MM.1S (cell line): ENCODE data around the gene ZBTB7C.

Experiments used
- DNase-seq: peaks from one replicate; pipeline ENCODE4 v3.0.0-alpha.2; 2015
- H2AFZ ChIP-seq: fragments of 300-600 bp; sonication (generic); 2 replicates; pipeline ENCODE4 v1.6.0; 2016; ENCODE audit warnings: antibody characterized with exemption, low read length
- H3F3A ChIP-seq: fragments of 300-600 bp; sonication (generic); 2 replicates; pipeline ENCODE4 v1.6.1; 2016; ENCODE audit warnings: mild to moderate bottlenecking, antibody characterized with exemption, low read length, moderate library complexity, mixed read lengths; ENCODE audit not compliant: insufficient read depth
- H3K27ac ChIP-seq: fragments of 300-600 bp; sonication (generic); 2 replicates; pipeline ENCODE4 v1.5.1; 2016; ENCODE audit warnings: mild to moderate bottlenecking, low read length
- H3K27me3 ChIP-seq: fragments of 300-600 bp; sonication (generic); replicated peaks from 2 replicates; pipeline ENCODE4 v1.6.0; 2016; ENCODE audit warnings: low read length; ENCODE audit not compliant: insufficient read depth
- H3K36me3 ChIP-seq: fragments of 300-600 bp; sonication (generic); replicated peaks from 2 replicates; pipeline ENCODE4 v1.6.1; 2016; ENCODE audit warnings: mild to moderate bottlenecking, low read length, mixed read lengths; ENCODE audit not compliant: insufficient read depth
- H3K4me1 ChIP-seq: fragments of 300-600 bp; sonication (generic); 2 replicates; pipeline ENCODE4 v1.6.1; 2016; ENCODE audit warnings: low read length, mixed read lengths
- H3K4me2 ChIP-seq: fragments of 300-600 bp; sonication (generic); 2 replicates; pipeline ENCODE4 v1.6.0; 2016; ENCODE audit warnings: low read depth, low read length
- H3K4me3 ChIP-seq: fragments of 300-600 bp; sonication (generic); 2 replicates; pipeline ENCODE4 v1.5.1; 2016; ENCODE audit warnings: low read length, mixed read lengths
- H3K79me2 ChIP-seq: fragments of 300-600 bp; sonication (generic); 2 replicates; pipeline ENCODE4 v1.6.1; 2016; ENCODE audit warnings: mixed run types, low read length, mixed read lengths
- H3K9ac ChIP-seq: fragments of 300-600 bp; sonication (generic); 2 replicates; pipeline ENCODE4 v1.6.1; 2016; ENCODE audit warnings: low read length, mixed read lengths
- H3K9me2 ChIP-seq: fragments of 300-600 bp; sonication (generic); replicated peaks from 2 replicates; pipeline ENCODE4 v1.6.1; 2016; ENCODE audit warnings: mild to moderate bottlenecking, low read length, mixed read lengths; ENCODE audit not compliant: insufficient read depth
- H3K9me3 ChIP-seq: fragments of 300-600 bp; sonication (generic); replicated peaks from 2 replicates; pipeline ENCODE4 v1.6.1; 2016; ENCODE audit warnings: mild to moderate bottlenecking, low read length, mixed read lengths; ENCODE audit not compliant: insufficient read depth
- H4K20me1 ChIP-seq: fragments of 300-600 bp; sonication (generic); 2 replicates; pipeline ENCODE4 v1.6.1; 2016; ENCODE audit warnings: mild to moderate bottlenecking, low read length, moderate library complexity, mixed read lengths; ENCODE audit not compliant: insufficient read depth
- EZH2 ChIP-seq: fragments of 300-600 bp; sonication (generic); optimal IDR thresholded peaks from 2 replicates; pipeline ENCODE3; 2017; ENCODE audit warnings: low read depth, mild to moderate bottlenecking, antibody characterized with exemption, low read length, mixed read lengths
- EZH2phosphoT487 ChIP-seq: fragments of 300-600 bp; sonication (generic); IDR thresholded peaks from 2 replicates; pipeline ENCODE4 v1.6.1; 2018; ENCODE audit warnings: antibody characterized with exemption, low read length
- TF ChIP-seq, protein P1 (sequence below): fragments of 300-600 bp; sonication (generic); IDR thresholded peaks from 2 replicates; pipeline ENCODE4 v1.5.1; 2016; ENCODE audit warnings: antibody characterized with exemption, low read length, mixed read lengths

Gene ZBTB7C

DNA sequence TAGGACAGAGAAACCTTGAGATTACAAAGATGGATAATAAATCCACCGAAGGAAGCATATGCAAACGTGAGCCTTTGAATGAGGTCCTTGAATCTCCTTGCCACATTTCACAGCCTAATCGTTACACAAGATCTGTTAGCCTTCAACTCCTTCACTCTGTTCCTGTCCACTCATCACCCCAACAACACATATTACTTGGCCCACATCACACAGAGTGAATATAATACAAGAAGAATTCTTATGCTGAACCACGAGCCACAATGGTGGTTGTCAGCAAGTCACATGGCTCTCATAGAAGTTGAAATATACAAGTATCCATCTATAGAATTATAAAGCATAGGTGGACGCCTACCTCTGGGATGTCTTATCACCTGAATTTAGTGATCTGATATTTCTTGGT lies 12.6 kb downstream of the ZBTB7C start:
- no peaks in the 10 kb centered on the region for H3K9me2 ChIP-seq
- no peaks in the 10 kb centered on the region for H3K9me3 ChIP-seq
- H3K4me3 ChIP-seq, result no peak overlapping the region
- peaks cover 21% of the 10 kb centered on the region for H3K4me1 ChIP-seq
- no peak overlapping the region for H3K9ac ChIP-seq
- no peaks in the 10 kb centered on the region for H3K27me3 ChIP-seq
- no peaks in the 10 kb centered on the region for H3K79me2 ChIP-seq
- DNase-seq, result no peak
- H3K36me3 ChIP-seq, result no peaks in the 10 kb centered on the region
- H3K27ac ChIP-seq, result no peak overlapping the region
- H3K4me2 ChIP-seq, result no peak overlapping the region
- H4K20me1 ChIP-seq, result no peaks in the 10 kb centered on the region
- no peaks in the 10 kb centered on the region for H3F3A ChIP-seq
- TF ChIP-seq, protein P1, sequence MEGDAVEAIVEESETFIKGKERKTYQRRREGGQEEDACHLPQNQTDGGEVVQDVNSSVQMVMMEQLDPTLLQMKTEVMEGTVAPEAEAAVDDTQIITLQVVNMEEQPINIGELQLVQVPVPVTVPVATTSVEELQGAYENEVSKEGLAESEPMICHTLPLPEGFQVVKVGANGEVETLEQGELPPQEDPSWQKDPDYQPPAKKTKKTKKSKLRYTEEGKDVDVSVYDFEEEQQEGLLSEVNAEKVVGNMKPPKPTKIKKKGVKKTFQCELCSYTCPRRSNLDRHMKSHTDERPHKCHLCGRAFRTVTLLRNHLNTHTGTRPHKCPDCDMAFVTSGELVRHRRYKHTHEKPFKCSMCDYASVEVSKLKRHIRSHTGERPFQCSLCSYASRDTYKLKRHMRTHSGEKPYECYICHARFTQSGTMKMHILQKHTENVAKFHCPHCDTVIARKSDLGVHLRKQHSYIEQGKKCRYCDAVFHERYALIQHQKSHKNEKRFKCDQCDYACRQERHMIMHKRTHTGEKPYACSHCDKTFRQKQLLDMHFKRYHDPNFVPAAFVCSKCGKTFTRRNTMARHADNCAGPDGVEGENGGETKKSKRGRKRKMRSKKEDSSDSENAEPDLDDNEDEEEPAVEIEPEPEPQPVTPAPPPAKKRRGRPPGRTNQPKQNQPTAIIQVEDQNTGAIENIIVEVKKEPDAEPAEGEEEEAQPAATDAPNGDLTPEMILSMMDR, result no peak
- H2AFZ ChIP-seq, result no peak overlapping the region

DNA sequence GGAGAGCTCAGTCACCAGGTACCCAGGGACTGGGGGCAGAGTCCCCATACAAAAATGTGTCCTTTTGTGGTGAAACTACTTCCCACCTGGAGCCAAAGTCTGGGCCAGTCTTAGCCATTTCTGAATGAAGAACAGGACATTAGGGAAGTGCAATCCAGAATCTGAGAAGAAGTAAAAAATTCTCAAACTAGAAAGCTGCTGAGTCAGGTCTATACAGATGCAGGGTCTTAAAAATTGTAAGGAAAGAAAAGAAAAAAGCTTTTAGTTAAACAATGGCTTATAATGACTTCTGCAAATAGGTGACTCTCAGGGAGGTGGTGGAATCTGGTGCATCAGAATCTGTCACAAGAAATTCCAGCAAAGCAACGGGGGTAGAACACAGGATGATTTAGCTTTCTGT lies 13.5 kb downstream of the ZBTB7C start:
- Histone ChIP-seq H3K4me2 (no peak overlapping the region), H2AFZ (no peak overlapping the region)

DNA sequence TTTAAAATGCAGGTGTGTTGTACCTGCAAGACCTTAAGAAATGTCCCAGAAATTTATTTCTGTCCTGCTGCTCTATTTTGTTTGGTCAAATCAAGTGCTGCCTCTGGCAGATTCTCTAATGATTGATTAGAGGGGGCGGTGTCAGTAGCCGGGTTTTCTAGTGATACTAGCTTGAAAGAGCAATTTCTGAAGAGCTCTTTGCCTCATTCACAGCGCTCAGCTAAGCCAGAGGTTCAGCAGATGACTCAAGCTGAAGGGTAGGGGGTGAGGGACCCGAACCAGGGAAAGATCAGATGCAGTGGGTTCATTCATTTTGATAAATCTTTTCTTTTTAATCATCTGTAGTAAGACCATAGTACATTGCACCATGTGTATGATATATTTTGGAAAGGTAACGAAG lies 15.0 kb downstream of the ZBTB7C start:
- H3K4me1 ChIP-seq, result peaks cover 4% of the 10 kb centered on the region
- H3K79me2 ChIP-seq, result no peaks in the 10 kb centered on the region
- no peaks in the 10 kb centered on the region for H3K27me3 ChIP-seq
- H3F3A ChIP-seq, result no peaks in the 10 kb centered on the region
- no peak overlapping the region for H3K4me3 ChIP-seq
- H4K20me1 ChIP-seq, result no peaks in the 10 kb centered on the region
- no peaks in the 10 kb centered on the region for H3K9me2 ChIP-seq
- no peak overlapping the region for H3K27ac ChIP-seq
- no peaks in the 10 kb centered on the region for H3K36me3 ChIP-seq
- no peak overlapping the region for H3K4me2 ChIP-seq
- H2AFZ ChIP-seq, result no peak overlapping the region
- no peak overlapping the region for H3K9ac ChIP-seq
- DNase-seq, result no peak
- no peaks in the 10 kb centered on the region for H3K9me3 ChIP-seq
- TF ChIP-seq, protein P1, result no peak
- no peak for TF ChIP-seq EZH2phosphoT487
- no peak for TF ChIP-seq EZH2

More for the DNA sequence above, 13.5 kb downstream of the ZBTB7C start:
- no peaks in the 10 kb centered on the region for H3K79me2 ChIP-seq
- H3K27me3 ChIP-seq, result no peaks in the 10 kb centered on the region
- H3K36me3 ChIP-seq, result no peaks in the 10 kb centered on the region
- H3K4me3 ChIP-seq, result no peak overlapping the region
- peaks cover 19% of the 10 kb centered on the region for H3K4me1 ChIP-seq
- DNase-seq, result no peak
- H3K9me2 ChIP-seq, result no peaks in the 10 kb centered on the region
- no peaks in the 10 kb centered on the region for H3F3A ChIP-seq
- no peak overlapping the region for H3K27ac ChIP-seq
- H3K9ac ChIP-seq, result no peak overlapping the region
- TF ChIP-seq EZH2phosphoT487 (no peak), EZH2 (no peak)
- TF ChIP-seq, protein P1, result no peak
- no peaks in the 10 kb centered on the region for H4K20me1 ChIP-seq
- H3K9me3 ChIP-seq, result no peaks in the 10 kb centered on the region

DNA sequence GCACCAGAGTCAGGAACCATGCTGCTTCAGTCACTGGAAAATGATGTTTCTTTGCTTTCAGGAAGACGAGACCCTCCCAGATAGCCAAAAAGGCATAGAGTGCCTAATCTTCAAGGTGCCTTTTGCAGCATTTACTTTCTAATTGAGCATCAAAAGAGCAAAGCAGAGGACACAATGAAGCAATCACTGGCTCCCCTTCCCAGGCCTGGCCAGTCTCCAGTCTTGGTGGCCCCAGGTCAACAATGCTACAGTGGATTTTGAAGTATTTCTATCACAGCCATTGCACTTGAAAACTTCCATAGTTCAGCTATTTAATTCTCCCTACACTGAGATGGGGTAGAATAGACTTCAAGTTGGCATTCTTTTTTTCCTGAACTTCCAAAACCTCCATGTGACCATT lies 15.4 kb downstream of the ZBTB7C start:
- no peaks in the 10 kb centered on the region for H4K20me1 ChIP-seq
- H3K36me3 ChIP-seq, result no peaks in the 10 kb centered on the region
- H3K9ac ChIP-seq, result no peak overlapping the region
- H3F3A ChIP-seq, result no peaks in the 10 kb centered on the region
- TF ChIP-seq, protein P1, result no peak
- no peak for TF ChIP-seq EZH2
- TF ChIP-seq EZH2phosphoT487, result no peak
- H3K27me3 ChIP-seq, result no peaks in the 10 kb centered on the region
- no peak overlapping the region for H3K27ac ChIP-seq
- H3K79me2 ChIP-seq, result no peaks in the 10 kb centered on the region
- H3K4me3 ChIP-seq, result no peak overlapping the region
- 0 out of 2 replicates have a peak, but pooled peaks cover under 1% of the 10 kb centered on the region for H3K4me1 ChIP-seq
- H3K9me2 ChIP-seq, result no peaks in the 10 kb centered on the region
- no peak for DNase-seq
- H3K9me3 ChIP-seq, result no peaks in the 10 kb centered on the region
- H2AFZ ChIP-seq, result no peak overlapping the region
- H3K4me2 ChIP-seq, result no peak overlapping the region
